EH (cell line): ENCODE data around the gene TPBGL.

ENCODE experiments used
- DNase-seq: peaks from one replicate; pipeline ENCODE4 v3.0.0-alpha.2; 2015; ENCODE audit warnings: low read depth

TPBGL gene

GRCh38 chr11:75246006-75246670 is 5.6 kb downstream of the TPBGL start:
- no peak for DNase-seq

- no peak for DNase-seq
Observed at GRCh38 chr11:75246671-75247350, 6.2 kb downstream of the TPBGL start.

GRCh38 chr11:75248924-75249256 is 8.3 kb downstream of the TPBGL start:
- DNase-seq, result no peak

GRCh38 chr11:75249704-75250103 is 9.1 kb downstream of the TPBGL start:
- no peak for DNase-seq

- DNase-seq, result no peak
Observed at GRCh38 chr11:75254326-75254725, 13.8 kb downstream of the TPBGL start.

- DNase-seq, result no peak
Observed at GRCh38 chr11:75260396-75261170, 20.0 kb downstream of the TPBGL start.

GRCh38 chr11:75261902-75262361 is 21.4 kb downstream of the TPBGL start:
- DNase-seq, result no peak

- DNase-seq, result no peak
Observed at GRCh38 chr11:75262436-75262835, 21.9 kb downstream of the TPBGL start.

GRCh38 chr11:75262961-75263852 is 22.6 kb downstream of the TPBGL start:
- DNase-seq, result peak; percentile 15

GRCh38 chr11:75263944-75264349 is 23.4 kb downstream of the TPBGL start:
- DNase-seq, result peak; percentile 15

GRCh38 chr11:75264356-75264755 is 23.8 kb downstream of the TPBGL start:
- DNase-seq, result no peak

- DNase-seq, result no peak
Observed at GRCh38 chr11:75264971-75265370, 24.4 kb downstream of the TPBGL start.

- no peak for DNase-seq
Observed at GRCh38 chr11:75265851-75266531, 25.4 kb downstream of the TPBGL start.

GRCh38 chr11:75267171-75267970 is 26.8 kb downstream of the TPBGL start:
- DNase-seq, result no peak

GRCh38 chr11:75268626-75269366 is 28.2 kb downstream of the TPBGL start:
- DNase-seq, result no peak

- no peak for DNase-seq
Observed at GRCh38 chr11:75269367-75269660, 28.7 kb downstream of the TPBGL start.

- DNase-seq, result no peak
Observed at GRCh38 chr11:75269896-75270295, 29.3 kb downstream of the TPBGL start.

- DNase-seq, result peak; percentile 16
Observed at GRCh38 chr11:75270896-75271418, 30.4 kb downstream of the TPBGL start.

GRCh38 chr11:75271730-75272129 is 31.2 kb downstream of the TPBGL start:
- DNase-seq, result no peak

- no peak for DNase-seq
Observed at GRCh38 chr11:75272391-75272790, 31.8 kb downstream of the TPBGL start.
